ENCODE measurements around the gene TKTL1.

TKTL1 gene

DNA sequence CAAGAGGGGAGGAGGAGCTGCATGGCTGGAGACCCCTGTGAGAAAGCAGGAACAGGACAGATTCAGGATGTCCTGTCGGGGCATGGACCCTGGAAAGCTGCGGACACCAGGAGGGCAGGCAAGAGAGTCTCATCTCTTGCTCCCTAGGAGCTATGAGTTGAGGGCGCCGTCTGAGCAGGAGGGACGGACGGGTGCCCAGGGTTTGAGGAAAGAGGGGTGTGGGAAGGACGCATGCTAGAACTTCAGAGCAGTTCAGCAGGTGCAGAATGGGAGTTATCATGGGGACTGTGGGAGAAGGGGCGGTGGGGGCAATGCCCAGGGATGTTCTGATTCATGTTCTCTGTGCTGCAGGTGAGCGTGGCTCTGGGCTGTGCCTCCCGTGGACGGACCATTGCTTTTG is 24.8 kb downstream of the TKTL1 start:
- TF ChIP-seq FOXP2 (optimal IDR thresholded peaks at IDR 0.05; ENCODE audit: borderline replicate concordance, extremely low read depth, extremely low read length, insufficient read depth) (no peak), POLR2AphosphoS5 (IDR thresholded peaks at IDR 0.05; ENCODE audit: low read depth, low read length) (no peak), TAF1 (IDR thresholded peaks at IDR 0.05; ENCODE audit: borderline replicate concordance, insufficient read depth, low read length) (no peak), SIN3A (IDR thresholded peaks at IDR 0.05; ENCODE audit: borderline replicate concordance, insufficient read depth, low read length) (no peak)
- TF ChIP-seq, protein P1, sequence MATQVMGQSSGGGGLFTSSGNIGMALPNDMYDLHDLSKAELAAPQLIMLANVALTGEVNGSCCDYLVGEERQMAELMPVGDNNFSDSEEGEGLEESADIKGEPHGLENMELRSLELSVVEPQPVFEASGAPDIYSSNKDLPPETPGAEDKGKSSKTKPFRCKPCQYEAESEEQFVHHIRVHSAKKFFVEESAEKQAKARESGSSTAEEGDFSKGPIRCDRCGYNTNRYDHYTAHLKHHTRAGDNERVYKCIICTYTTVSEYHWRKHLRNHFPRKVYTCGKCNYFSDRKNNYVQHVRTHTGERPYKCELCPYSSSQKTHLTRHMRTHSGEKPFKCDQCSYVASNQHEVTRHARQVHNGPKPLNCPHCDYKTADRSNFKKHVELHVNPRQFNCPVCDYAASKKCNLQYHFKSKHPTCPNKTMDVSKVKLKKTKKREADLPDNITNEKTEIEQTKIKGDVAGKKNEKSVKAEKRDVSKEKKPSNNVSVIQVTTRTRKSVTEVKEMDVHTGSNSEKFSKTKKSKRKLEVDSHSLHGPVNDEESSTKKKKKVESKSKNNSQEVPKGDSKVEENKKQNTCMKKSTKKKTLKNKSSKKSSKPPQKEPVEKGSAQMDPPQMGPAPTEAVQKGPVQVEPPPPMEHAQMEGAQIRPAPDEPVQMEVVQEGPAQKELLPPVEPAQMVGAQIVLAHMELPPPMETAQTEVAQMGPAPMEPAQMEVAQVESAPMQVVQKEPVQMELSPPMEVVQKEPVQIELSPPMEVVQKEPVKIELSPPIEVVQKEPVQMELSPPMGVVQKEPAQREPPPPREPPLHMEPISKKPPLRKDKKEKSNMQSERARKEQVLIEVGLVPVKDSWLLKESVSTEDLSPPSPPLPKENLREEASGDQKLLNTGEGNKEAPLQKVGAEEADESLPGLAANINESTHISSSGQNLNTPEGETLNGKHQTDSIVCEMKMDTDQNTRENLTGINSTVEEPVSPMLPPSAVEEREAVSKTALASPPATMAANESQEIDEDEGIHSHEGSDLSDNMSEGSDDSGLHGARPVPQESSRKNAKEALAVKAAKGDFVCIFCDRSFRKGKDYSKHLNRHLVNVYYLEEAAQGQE (IDR thresholded peaks at IDR 0.05; ENCODE audit: insufficient read depth in 1 of 2, low read depth in 2 of 2, low read length in 2 of 2): no peak

GRCh38 chrX:154321152-154321551 is 25.6 kb downstream of the TKTL1 start:
- TF ChIP-seq, protein P1 (IDR thresholded peaks at IDR 0.05; ENCODE audit: insufficient read depth in 1 of 2, low read depth in 2 of 2, low read length in 2 of 2): no peak
- no peak for TF ChIP-seq SIN3A (IDR thresholded peaks at IDR 0.05; ENCODE audit: borderline replicate concordance, insufficient read depth, low read length)
- TF ChIP-seq TAF1 (IDR thresholded peaks at IDR 0.05; ENCODE audit: borderline replicate concordance, insufficient read depth, low read length): no peak
- no peak for TF ChIP-seq POLR2AphosphoS5 (IDR thresholded peaks at IDR 0.05; ENCODE audit: low read depth, low read length)
- TF ChIP-seq FOXP2 (optimal IDR thresholded peaks at IDR 0.05; ENCODE audit: borderline replicate concordance, extremely low read depth, extremely low read length, insufficient read depth): no peak

- no peak for TF ChIP-seq TAF1 (IDR thresholded peaks at IDR 0.05; ENCODE audit: borderline replicate concordance, insufficient read depth, low read length)
- TF ChIP-seq POLR2AphosphoS5 (IDR thresholded peaks at IDR 0.05; ENCODE audit: low read depth, low read length): no peak
- no peak for TF ChIP-seq FOXP2 (optimal IDR thresholded peaks at IDR 0.05; ENCODE audit: borderline replicate concordance, extremely low read depth, extremely low read length, insufficient read depth)
- TF ChIP-seq, protein P1 (IDR thresholded peaks at IDR 0.05; ENCODE audit: insufficient read depth in 1 of 2, low read depth in 2 of 2, low read length in 2 of 2): no peak
- TF ChIP-seq SIN3A (IDR thresholded peaks at IDR 0.05; ENCODE audit: borderline replicate concordance, insufficient read depth, low read length): no peak
Observed at GRCh38 chrX:154321594-154321993, 26.0 kb downstream of the TKTL1 start.

- no peak for TF ChIP-seq TAF1 (IDR thresholded peaks at IDR 0.05; ENCODE audit: borderline replicate concordance, insufficient read depth, low read length)
- TF ChIP-seq FOXP2 (optimal IDR thresholded peaks at IDR 0.05; ENCODE audit: borderline replicate concordance, extremely low read depth, extremely low read length, insufficient read depth): no peak
- no peak for TF ChIP-seq POLR2AphosphoS5 (IDR thresholded peaks at IDR 0.05; ENCODE audit: low read depth, low read length)
- TF ChIP-seq SIN3A (IDR thresholded peaks at IDR 0.05; ENCODE audit: borderline replicate concordance, insufficient read depth, low read length): no peak
- TF ChIP-seq, protein P1 (IDR thresholded peaks at IDR 0.05; ENCODE audit: insufficient read depth in 1 of 2, low read depth in 2 of 2, low read length in 2 of 2): no peak
Observed at GRCh38 chrX:154322890-154323289, 27.3 kb downstream of the TKTL1 start.

DNA sequence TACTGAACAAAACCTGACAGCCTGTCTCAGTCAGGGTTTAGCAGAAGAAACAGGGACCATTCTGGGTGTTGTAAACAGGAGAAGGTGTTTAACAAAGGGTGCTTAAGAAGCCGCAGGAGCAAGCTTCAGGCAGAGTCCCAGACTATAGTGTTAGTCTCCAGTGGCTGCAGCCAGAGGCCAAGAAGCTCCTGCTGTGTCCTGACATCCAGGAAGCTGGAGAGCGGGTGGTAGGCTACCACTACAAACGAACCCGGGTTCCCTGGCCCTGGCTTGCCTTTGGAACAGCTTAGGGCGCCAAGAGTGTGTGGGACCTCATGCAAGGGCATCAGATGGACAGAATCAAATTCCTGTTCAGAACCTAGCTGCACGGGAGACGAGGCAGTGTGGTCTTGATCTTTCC is 27.9 kb downstream of the TKTL1 start:
- TF ChIP-seq POLR2AphosphoS5 (IDR thresholded peaks at IDR 0.05; ENCODE audit: low read depth, low read length) (no peak), TAF1 (IDR thresholded peaks at IDR 0.05; ENCODE audit: borderline replicate concordance, insufficient read depth, low read length) (no peak), FOXP2 (optimal IDR thresholded peaks at IDR 0.05; ENCODE audit: borderline replicate concordance, extremely low read depth, extremely low read length, insufficient read depth) (no peak), SIN3A (IDR thresholded peaks at IDR 0.05; ENCODE audit: borderline replicate concordance, insufficient read depth, low read length) (no peak)
- TF ChIP-seq, protein P1 (IDR thresholded peaks at IDR 0.05; ENCODE audit: insufficient read depth in 1 of 2, low read depth in 2 of 2, low read length in 2 of 2): no peak

All from PFSK-1 (cell line).